Breast epithelium (tissue), 3 donors: ENCODE data around the gene OR2W3.
"Not testable (repeated sequence)": the region's sequence is repeated elsewhere in the genome, so short reads cannot be mapped to it uniquely, and the experiment has no call there.

ENCODE experiments used
- POLR2A ChIP-seq: fragments of 450-650 bp; IDR thresholded peaks from one replicate; pipeline ENCODE4 v1.6.1; 2016; ENCODE audit warnings: antibody characterized with exemption, mild to moderate bottlenecking, moderate library complexity
- POLR2AphosphoS5 ChIP-seq, 3 donors: sonication (generic); formaldehyde crosslinking; IDR thresholded peaks; one replicate each; pipeline ENCODE4 v1.6.1; 2017; ENCODE audit warnings: antibody characterized with exemption in 3 of 3
- TF ChIP-seq, protein P1 (sequence below), 3 donors: fragments of 450-650 bp; IDR thresholded peaks; one replicate each; pipeline ENCODE4 v1.5.1; 2016 to 2017; ENCODE audit warnings: antibody characterized with exemption in 3 of 3, mild to moderate bottlenecking in 3 of 3, moderate library complexity in 3 of 3

DNA sequence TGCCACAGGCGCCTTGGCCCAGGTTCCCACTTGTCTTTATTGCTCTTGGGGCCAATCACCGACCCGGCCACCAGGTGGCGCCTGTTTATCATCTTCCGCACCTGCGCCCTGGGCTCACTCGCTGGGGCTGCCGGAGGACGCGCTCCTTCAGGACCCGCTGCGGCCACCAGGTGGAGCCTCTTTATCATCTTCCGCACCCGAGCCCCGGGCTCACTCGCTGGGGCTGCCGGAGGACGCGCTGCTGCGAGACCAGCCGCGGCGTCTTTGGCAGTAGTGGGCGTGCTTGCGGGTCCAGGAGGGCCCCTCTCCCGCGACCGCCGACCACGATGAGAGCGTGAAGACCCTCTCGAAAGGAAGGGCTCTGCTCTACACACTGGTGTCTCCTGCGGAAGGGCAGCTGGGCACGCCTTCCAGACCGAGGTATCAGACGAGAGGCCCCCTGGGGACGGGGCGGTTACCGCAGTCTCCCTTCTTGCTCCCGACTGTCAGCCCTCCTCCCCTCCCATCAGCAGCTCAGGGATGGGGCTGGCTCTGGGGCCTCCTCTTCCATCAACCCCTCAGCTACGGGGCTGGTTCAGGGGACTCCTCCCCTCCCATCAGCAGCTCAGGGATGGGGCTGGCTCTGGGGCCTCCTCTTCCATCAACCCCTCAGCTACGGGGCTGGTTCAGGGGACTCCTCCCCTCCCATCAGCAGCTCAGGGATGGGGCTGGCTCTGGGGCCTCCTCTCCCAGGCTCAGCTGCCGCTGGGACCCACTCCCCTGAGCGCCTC lies 41.8 kb downstream of the OR2W3 start:
- TF ChIP-seq, protein P1, sequence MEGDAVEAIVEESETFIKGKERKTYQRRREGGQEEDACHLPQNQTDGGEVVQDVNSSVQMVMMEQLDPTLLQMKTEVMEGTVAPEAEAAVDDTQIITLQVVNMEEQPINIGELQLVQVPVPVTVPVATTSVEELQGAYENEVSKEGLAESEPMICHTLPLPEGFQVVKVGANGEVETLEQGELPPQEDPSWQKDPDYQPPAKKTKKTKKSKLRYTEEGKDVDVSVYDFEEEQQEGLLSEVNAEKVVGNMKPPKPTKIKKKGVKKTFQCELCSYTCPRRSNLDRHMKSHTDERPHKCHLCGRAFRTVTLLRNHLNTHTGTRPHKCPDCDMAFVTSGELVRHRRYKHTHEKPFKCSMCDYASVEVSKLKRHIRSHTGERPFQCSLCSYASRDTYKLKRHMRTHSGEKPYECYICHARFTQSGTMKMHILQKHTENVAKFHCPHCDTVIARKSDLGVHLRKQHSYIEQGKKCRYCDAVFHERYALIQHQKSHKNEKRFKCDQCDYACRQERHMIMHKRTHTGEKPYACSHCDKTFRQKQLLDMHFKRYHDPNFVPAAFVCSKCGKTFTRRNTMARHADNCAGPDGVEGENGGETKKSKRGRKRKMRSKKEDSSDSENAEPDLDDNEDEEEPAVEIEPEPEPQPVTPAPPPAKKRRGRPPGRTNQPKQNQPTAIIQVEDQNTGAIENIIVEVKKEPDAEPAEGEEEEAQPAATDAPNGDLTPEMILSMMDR (IDR thresholded peaks at IDR 0.05) = peak; percentile 24 to 62 (median 47)
- TF ChIP-seq POLR2A; POLR2AphosphoS5 (IDR thresholded peaks at IDR 0.05): not testable (repeated sequence)
